Ectodermal cell (in vitro differentiated cells): ENCODE measurements around the gene FAT1.

ENCODE experiments used
- H3K27ac ChIP-seq: 2 replicates; pipeline ENCODE4 v1.7.0; 2013; ENCODE audit warnings: mild to moderate bottlenecking, low read depth, low read length; ENCODE audit not compliant: insufficient read depth, poor library complexity, severe bottlenecking
- H3K27me3 ChIP-seq: 2 replicates; pipeline ENCODE4 v1.7.0; 2013; ENCODE audit warnings: mild to moderate bottlenecking, low read length; ENCODE audit not compliant: insufficient read depth, control insufficient read depth, poor library complexity, severe bottlenecking
- H3K36me3 ChIP-seq: one replicate; pipeline ENCODE4 v1.7.0; 2013; ENCODE audit warnings: low read length; ENCODE audit not compliant: control insufficient read depth, insufficient read depth
- H3K4me1 ChIP-seq: one replicate; pipeline ENCODE4 v1.7.0; 2013; ENCODE audit warnings: low read length; ENCODE audit not compliant: control insufficient read depth, insufficient read depth
- H3K4me3 ChIP-seq: 2 replicates; pipeline ENCODE4 v1.7.0; 2013; ENCODE audit warnings: low read depth, low read length, control low read depth; ENCODE audit not compliant: insufficient read depth
- H3K9me3 ChIP-seq: 2 replicates; pipeline ENCODE4 v1.7.0; 2013; ENCODE audit warnings: mild to moderate bottlenecking, low read length, moderate library complexity; ENCODE audit not compliant: control insufficient read depth
- WGBS, 2 experiments: methylation state at CpG; one replicate each; pipeline ENCODE4 v1.1.7; 2013; ENCODE audit warnings: missing lambda C conversion rate in 2 of 2; 5-methylcytosine and 5-hydroxymethylcytosine counted together

The FAT1 gene

DNA sequence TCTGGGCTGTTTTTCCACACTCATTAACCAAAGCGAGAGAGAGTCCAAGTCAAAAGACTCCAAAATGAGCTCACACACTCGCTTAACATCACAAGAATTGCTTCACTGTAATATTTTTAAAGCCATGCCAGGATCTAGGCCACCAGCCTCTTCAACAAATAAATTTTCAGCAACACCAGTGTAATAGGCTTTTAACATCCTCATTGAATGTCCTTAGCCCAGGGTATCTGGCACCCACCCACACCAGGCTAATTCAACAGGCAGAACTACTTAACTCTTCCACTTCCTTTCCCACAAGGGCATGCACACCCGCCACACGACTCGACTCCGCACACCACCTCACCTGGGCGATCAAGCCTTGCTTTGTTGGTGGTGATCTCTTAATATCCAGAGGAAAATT, 34.2 kb downstream of the FAT1 start:
- Histone ChIP-seq H3K27me3 (no peaks in the 10 kb centered on the region), H3K36me3 (peaks cover 4% of the 10 kb centered on the region), H3K4me1 (peaks cover 41% of the 10 kb centered on the region), H3K9me3 (no peaks in the 10 kb centered on the region), H3K27ac (peak overlapping the region; percentile 29), H3K4me3 (no peak overlapping the region)
- 60 to 61% methylated on average over 7 of the region's 7 CpGs for WGBS, 2 experiments

DNA sequence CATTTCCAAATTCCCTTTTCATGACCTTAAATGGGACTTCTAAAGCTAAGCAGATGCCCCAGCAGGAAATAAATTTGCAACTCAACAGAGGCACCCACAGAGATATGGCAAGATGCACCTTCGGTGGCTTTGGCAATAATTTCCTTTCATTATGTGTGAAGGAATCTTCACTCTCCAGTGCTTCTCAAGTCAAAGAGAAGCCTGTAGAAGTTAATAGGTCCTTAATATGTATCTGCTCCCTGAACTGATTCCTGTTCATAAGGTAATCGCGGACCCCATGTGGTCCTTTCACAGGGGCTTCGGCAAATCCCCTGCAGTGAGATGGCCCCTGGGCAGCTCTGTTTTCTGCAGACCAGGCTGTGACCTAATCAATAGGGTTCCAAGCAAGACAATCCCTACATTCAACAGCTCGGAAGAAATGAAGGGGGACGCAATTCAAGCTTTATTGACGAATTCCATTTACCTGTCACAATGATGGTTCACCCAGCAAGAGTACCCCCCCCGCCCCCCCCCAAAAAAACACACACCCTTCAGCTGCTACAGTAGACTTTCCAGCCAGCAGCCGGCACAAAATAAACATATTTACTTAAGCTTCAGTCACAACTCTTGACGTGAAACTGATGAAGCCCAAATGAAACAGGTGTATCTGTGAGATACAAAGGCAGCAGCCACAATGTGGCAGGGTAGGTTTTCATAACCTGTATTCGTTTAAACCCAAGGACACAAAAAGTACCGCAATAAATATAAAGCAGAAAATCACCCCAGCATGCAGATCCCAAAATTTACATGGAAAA, 35.3 kb downstream of the FAT1 start:
- peaks cover 4% of the 10 kb centered on the region for H3K36me3 ChIP-seq
- peaks cover 44% of the 10 kb centered on the region for H3K4me1 ChIP-seq
- WGBS, 2 experiments: 1% methylated on average over 11 of the region's 12 CpGs
- H3K27me3 ChIP-seq: no peaks in the 10 kb centered on the region
- peak overlapping the region; percentile 64 for H3K27ac ChIP-seq
- no peaks in the 10 kb centered on the region for H3K9me3 ChIP-seq
- H3K4me3 ChIP-seq: no peak overlapping the region

DNA sequence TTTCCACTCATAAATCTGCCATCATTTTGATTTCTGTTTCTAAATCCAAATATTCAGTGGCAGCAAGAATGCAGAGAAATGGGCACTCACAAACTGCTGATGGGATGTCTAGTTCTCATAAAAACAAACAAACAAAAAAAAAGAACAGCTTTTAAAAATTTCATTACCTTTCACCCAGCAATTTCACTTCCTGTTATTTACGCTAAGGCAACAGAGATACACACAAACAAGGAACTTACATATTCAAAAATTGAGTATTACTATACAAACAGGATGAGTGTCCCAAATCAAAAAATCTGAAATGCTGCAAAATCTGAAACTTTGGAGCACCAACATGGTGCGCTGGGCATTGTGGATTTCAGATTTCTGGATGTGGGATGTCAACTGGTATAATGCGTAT, 36.4 kb downstream of the FAT1 start:
- H3K27me3 ChIP-seq: no peaks in the 10 kb centered on the region
- 71 to 77% methylated on average over 3 of the region's 3 CpGs for WGBS, 2 experiments
- H3K9me3 ChIP-seq: no peaks in the 10 kb centered on the region
- peaks cover 54% of the 10 kb centered on the region for H3K4me1 ChIP-seq
- H3K36me3 ChIP-seq: peaks cover 4% of the 10 kb centered on the region
- H3K4me3 ChIP-seq: no peak overlapping the region
- H3K27ac ChIP-seq: no peak overlapping the region

DNA sequence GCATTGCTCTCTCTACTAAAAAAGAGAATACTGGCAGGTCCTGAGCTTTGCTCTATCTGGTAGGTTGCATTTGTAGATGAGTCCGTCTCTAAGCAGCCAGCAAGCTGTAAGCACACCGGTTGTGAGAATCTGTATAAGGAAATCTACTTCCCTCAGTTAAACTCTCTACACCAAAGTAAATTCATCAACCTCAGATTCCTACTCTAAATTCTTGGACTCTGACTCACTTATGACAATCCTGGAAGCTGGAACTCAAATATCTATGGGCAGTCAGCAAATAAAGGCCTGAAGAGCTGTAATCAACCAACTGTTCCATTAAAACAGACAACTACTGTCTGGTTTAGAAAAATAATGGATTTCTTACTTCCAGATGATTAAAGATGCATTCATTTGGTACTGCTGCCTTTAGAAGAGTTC, 37.9 kb downstream of the FAT1 start:
- no peaks in the 10 kb centered on the region for H3K27me3 ChIP-seq
- no peaks in the 10 kb centered on the region for H3K36me3 ChIP-seq
- H3K27ac ChIP-seq: no peak overlapping the region
- H3K4me1 ChIP-seq: peaks cover 54% of the 10 kb centered on the region
- no peak overlapping the region for H3K4me3 ChIP-seq
- WGBS, 2 experiments: 41 to 50% methylated on average over 2 of the region's 2 CpGs
- no peaks in the 10 kb centered on the region for H3K9me3 ChIP-seq

DNA sequence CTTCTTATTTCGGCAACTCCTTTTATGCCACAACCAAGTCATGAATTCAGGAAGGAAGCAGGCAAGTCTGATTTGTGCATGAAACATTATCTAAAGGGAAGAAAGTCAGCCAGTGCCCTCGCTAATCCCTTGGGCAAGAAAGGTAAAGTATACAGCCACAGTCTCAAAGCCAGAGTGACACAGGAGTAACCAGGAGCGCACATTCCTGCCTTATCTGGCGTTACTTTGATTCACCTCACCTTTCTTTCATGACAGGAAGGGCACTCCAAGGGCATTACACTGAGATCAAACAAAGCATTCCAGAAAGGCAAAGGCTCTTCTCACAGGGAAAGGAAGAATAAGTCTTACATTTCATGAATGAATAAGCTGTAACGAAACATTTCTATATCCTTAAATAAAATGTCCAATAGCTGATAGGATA, 38.8 kb downstream of the FAT1 start:
- Histone ChIP-seq H3K9me3 (no peaks in the 10 kb centered on the region), H3K36me3 (no peaks in the 10 kb centered on the region), H3K4me1 (peaks cover 54% of the 10 kb centered on the region), H3K27ac (no peak overlapping the region), H3K27me3 (no peaks in the 10 kb centered on the region), H3K4me3 (no peak overlapping the region)
- WGBS, 2 experiments: 76 to 78% methylated on average over 5 of the region's 5 CpGs

DNA sequence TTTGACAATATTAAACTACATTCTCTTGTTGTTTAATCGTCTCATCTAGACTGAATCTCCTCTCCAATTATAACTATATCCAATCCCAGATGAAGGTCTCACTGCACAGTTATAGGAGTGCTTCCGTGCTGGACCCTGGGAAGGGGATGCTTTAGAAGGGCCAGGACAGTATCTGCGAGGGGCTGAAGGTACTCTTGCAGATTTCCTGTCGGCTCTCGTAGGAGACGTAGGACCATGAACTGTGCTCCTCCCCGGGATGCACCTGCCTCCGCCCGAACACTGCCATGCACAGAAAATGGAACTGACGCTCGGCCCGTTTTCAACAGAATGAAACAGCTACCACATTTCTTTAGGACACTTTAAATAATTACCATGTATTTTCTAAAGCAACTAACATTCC, 39.4 kb downstream of the FAT1 start:
- Histone ChIP-seq H3K27me3 (no peaks in the 10 kb centered on the region), H3K4me1 (peaks cover 50% of the 10 kb centered on the region), H3K9me3 (no peaks in the 10 kb centered on the region), H3K36me3 (no peaks in the 10 kb centered on the region), H3K27ac (no peak overlapping the region), H3K4me3 (no peak overlapping the region)
- WGBS, 2 experiments: 83 to 85% methylated on average over 11 to 12 of the region's 12 CpGs

DNA sequence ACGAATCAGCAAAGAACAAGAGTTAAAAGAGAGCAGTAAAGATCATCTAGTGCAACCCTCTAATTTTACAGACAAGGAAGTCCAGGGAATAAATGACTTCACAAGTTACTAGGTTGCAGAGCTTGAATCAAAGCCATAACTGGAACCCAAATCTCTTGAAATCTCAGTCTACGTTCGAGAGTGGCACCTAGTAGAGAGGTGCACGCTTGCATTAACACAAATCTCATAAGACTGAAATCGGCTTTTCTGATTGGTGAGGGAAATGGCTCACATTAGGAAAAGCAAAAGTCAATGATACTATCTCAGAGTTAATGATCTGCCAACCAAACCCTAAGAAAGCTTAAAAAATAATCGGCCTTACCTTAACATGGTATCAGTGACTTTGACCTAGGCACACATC, 43.0 kb downstream of the FAT1 start:
- peaks cover 26% of the 10 kb centered on the region for H3K4me1 ChIP-seq
- 96% methylated on average over 6 of the region's 6 CpGs for WGBS, 2 experiments
- H3K36me3 ChIP-seq: no peaks in the 10 kb centered on the region
- H3K27me3 ChIP-seq: no peaks in the 10 kb centered on the region
- no peaks in the 10 kb centered on the region for H3K9me3 ChIP-seq
- no peak overlapping the region for H3K4me3 ChIP-seq
- H3K27ac ChIP-seq: no peak overlapping the region

DNA sequence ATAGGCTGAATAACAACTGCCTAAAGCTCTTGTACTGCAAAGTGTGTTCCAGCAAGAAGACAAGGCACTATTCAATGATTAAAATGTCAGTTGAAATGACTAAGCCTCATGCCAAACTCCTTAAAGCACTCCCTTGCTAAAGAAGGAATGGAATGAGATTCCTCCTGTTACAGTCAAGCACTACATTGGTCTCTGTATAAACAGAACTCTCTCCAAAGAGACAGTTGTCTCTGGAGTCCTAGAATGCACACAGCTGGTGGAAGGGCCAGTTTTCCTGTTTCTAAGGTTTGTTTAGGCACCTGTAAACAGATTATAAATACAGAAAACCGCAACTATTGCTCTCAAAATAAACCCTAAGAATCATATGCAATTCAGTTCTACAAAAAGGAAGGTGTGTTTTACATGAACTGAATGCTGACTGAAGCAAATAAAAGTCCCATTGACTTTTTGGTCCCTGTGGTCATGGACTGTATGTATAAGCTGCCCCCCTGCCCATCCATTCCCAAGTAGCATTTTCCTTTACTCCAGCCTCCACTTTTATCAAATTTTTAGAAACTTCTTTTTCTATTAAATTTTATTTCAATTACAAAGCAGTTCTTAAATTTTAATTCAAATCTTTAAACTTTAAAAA, 47.0 kb downstream of the FAT1 start:
- Histone ChIP-seq H3K36me3 (no peaks in the 10 kb centered on the region), H3K9me3 (no peaks in the 10 kb centered on the region), H3K4me3 (no peak overlapping the region), H3K27ac (no peak overlapping the region), H3K27me3 (no peaks in the 10 kb centered on the region), H3K4me1 (peaks cover 4% of the 10 kb centered on the region)
- WGBS, 2 experiments: 58% methylated on average over 1 of the region's 1 CpG; no CpG with 5 or more reads in 1 of the 2 experiments

DNA sequence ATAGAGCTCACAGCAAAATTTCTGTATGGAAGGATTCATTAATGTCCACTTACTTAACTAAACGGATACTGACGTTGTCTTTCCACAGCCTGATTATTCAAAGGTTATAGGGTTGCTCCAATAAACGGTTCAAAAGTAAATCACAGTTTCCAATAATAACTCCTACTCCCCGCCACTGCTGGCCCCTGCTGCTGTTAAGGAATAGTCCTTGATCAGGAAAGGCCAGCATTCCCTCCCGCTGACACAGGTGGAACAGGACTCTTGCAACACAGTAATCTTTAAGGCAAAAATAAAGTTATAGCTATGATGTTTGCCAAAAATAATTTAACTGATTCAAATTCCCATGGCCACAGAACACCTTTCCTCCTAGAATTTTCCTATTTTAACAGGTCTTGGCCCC, 53.9 kb downstream of the FAT1 start:
- Histone ChIP-seq H3K36me3 (peaks cover 6% of the 10 kb centered on the region), H3K9me3 (no peaks in the 10 kb centered on the region), H3K27me3 (no peaks in the 10 kb centered on the region), H3K4me1 (peaks cover 8% of the 10 kb centered on the region), H3K27ac (no peak overlapping the region), H3K4me3 (no peak overlapping the region)
- WGBS, 2 experiments: 55% methylated on average over 5 of the region's 5 CpGs

DNA sequence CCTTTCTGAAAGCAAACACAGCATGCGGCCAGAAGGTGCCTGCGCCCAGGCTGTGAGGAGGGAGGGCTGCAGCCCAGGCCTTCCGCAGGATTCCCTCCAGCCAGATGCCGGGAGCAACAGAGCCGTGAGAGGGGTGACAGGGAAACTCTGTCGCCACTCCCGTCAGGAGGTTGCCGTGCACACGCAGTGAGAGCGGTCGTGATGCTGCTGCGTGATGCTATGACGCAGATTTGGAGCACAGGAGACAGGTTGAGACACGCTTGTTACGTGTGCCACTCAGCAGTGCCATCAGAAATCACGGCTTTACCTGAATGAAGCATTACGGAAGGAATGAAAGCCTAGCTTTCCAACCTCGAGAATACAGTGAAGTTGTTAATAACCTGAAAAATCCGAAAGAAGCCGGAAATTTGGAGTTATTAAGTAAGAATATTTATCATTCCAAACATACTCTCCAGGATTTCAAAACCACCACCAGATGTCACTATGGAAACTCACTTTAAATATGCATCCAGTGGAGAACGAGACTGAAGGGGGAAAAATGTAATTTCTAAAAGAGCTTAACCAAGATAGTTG, 54.4 kb downstream of the FAT1 start:
- Histone ChIP-seq H3K27me3 (no peaks in the 10 kb centered on the region), H3K27ac (no peak overlapping the region), H3K4me1 (peaks cover 8% of the 10 kb centered on the region), H3K9me3 (no peaks in the 10 kb centered on the region), H3K4me3 (no peak overlapping the region), H3K36me3 (peaks cover 6% of the 10 kb centered on the region)
- 59 to 60% methylated on average over 18 to 20 of the region's 21 CpGs for WGBS, 2 experiments
